K562 (cell line): ENCODE results near the gene CPHXL2.

Experiments
- FOXA3 ChIP-seq, 2 experiments: fragments of 450-650 bp in 1 of 2; sonication (generic) in 1 of 2; formaldehyde crosslinking; IDR thresholded peaks in 1 of 2; conservative IDR thresholded peaks in 1 of 2; 2 replicates each; pipeline versions ENCODE4 v1.4.0 to v1.8.0; 2020 to 2022; ENCODE audit warnings: mild to moderate bottlenecking in 2 of 2, missing genetic modification reagents in 1 of 2
- POLR3A ChIP-seq: IDR thresholded peaks from 2 replicates; pipeline ENCODE4 v1.6.1; 2011; ENCODE audit warnings: borderline replicate concordance, mild to moderate bottlenecking, moderate library complexity; ENCODE audit not compliant: insufficient read length, insufficient read depth; ENCODE audit errors: extremely low read depth
- SRSF3 ChIP-seq: fragments of 200-400 bp; formaldehyde crosslinking; IDR thresholded peaks from 2 replicates; pipeline ENCODE4 v1.6.1; 2016; ENCODE audit warnings: mild to moderate bottlenecking, low read length, moderate library complexity; ENCODE audit not compliant: insufficient read depth
- ZBED1 ChIP-seq: IDR thresholded peaks from 2 replicates; pipeline ENCODE4 v1.6.1; 2014
- ZFP36 ChIP-seq: fragments of 150-350 bp; IDR thresholded peaks from 2 replicates; pipeline ENCODE4 v1.6.1; 2018; ENCODE audit warnings: low read length, low read depth; ENCODE audit not compliant: partially characterized antibody
- ZNF274 ChIP-seq: IDR thresholded peaks from 2 replicates; pipeline ENCODE4 v1.6.1; 2011; ENCODE audit warnings: low read depth, mild to moderate bottlenecking, low read length, moderate library complexity, borderline replicate concordance
- ZNF785 ChIP-seq: fragments of 250-450 bp; sonication (Bioruptor Pico); IDR thresholded peaks from 2 replicates; pipeline ENCODE4 v1.4.0; 2020; ENCODE audit warnings: mild to moderate bottlenecking
- TF ChIP-seq, protein P1 (sequence below), 3 experiments: IDR thresholded peaks in 2 of 3; conservative IDR thresholded peaks in 1 of 3; 2 replicates each; pipeline ENCODE4 v1.5.1; 2011 to 2012; ENCODE audit warnings: low read length in 3 of 3, mild to moderate bottlenecking in 3 of 3, control low read depth in 2 of 3, improper control_type of control experiment in 1 of 3, inconsistent platforms in 1 of 3, low read depth in 1 of 3, mixed read lengths in 1 of 3, moderate library complexity in 1 of 3; ENCODE audit not compliant: insufficient read depth in 2 of 3

DNA sequence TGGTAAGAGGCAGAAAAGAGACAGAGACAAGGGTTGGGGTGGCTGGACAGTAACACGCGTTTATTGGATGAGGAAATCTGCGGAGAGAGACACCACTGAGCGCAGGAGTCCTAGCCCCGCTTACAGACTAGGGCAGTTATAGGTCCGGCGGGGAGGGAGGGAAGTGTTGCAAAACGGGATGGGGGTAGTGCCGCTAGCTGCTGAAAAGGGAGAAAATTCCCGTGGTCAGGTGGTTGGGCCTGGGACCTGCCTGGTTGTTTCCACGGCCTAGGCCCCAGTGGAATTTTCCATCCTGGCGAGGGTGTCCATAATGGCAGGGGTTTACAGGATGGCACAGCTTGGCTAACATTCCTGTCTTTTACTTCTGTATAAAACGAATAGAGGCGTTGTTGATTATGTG is 5.5 kb upstream of the CPHXL2 start:
- TF ChIP-seq ZFP36 (no peak), FOXA3 (CRISPR knock-in tag; conservative IDR thresholded peaks at IDR 0.05 in 1 of 2, IDR thresholded peaks at IDR 0.05 in 1 of 2) (no peak), POLR3A (no peak), SRSF3 (no peak), ZNF785 (CRISPR knock-in tag) (no peak), ZBED1 (no peak), ZNF274 (no peak)
- TF ChIP-seq, protein P1, sequence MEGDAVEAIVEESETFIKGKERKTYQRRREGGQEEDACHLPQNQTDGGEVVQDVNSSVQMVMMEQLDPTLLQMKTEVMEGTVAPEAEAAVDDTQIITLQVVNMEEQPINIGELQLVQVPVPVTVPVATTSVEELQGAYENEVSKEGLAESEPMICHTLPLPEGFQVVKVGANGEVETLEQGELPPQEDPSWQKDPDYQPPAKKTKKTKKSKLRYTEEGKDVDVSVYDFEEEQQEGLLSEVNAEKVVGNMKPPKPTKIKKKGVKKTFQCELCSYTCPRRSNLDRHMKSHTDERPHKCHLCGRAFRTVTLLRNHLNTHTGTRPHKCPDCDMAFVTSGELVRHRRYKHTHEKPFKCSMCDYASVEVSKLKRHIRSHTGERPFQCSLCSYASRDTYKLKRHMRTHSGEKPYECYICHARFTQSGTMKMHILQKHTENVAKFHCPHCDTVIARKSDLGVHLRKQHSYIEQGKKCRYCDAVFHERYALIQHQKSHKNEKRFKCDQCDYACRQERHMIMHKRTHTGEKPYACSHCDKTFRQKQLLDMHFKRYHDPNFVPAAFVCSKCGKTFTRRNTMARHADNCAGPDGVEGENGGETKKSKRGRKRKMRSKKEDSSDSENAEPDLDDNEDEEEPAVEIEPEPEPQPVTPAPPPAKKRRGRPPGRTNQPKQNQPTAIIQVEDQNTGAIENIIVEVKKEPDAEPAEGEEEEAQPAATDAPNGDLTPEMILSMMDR (IDR thresholded peaks at IDR 0.05 in 2 of 3, conservative IDR thresholded peaks at IDR 0.05 in 1 of 3; ENCODE audit: insufficient read depth in 2 of 3, low read depth in 1 of 3, low read length in 3 of 3) = no peak
